ENCODE data around the gene EMB. TPM values are rescaled to one million over a fixed set of nuclear protein-coding genes. Genes with fewer than 3 reads are reported as not detected.
"Not testable (repeated sequence)": the region's sequence is repeated elsewhere in the genome, so short reads cannot be mapped to it uniquely, and the experiment has no call there.

Gene EMB
- polyA plus RNA-seq, 3 donors, result 51.9 to 191 (median 131) TPM

GRCh38 chr5:50458372-50458771, 17.3 kb upstream of the EMB start:
- Mint-ChIP-seq H3K9me3 (peaks cover 8 to 18% (median 14%) of the 10 kb centered on the region in 7 donors), H3K4me1 (peaks cover 21% of the 10 kb centered on the region)
- H3K4me3 Mint-ChIP-seq; DNase-seq; H3K27ac ChIP-seq (ENCODE audit: low read depth in 1 of 2, low read length in 2 of 2); H3K36me3 ChIP-seq (replicated peaks in 1 of 2; ENCODE audit: control insufficient read depth in 1 of 2, insufficient read depth in 2 of 2, low read length in 2 of 2); H3K27me3 Mint-ChIP-seq (ENCODE audit: low read depth in 3 of 3); H3K4me1 ChIP-seq (ENCODE audit: control insufficient read depth in 1 of 2, insufficient read depth in 2 of 2, low read length in 2 of 2); H3K79me2 ChIP-seq (ENCODE audit: insufficient read depth, low read length); H4K20me1 ChIP-seq (ENCODE audit: insufficient read depth, low read length); H3K4me2 ChIP-seq (replicated peaks; ENCODE audit: extremely low read depth, low read length, poor library complexity, severe bottlenecking); H3K9ac ChIP-seq (ENCODE audit: insufficient read depth, low read length, poor library complexity, severe bottlenecking); H3K4me3 ChIP-seq (replicated peaks in 1 of 3; ENCODE audit: low read depth in 2 of 3, low read length in 3 of 3); intact Hi-C loops (cut with micrococcal nuclease); H3K9me3 ChIP-seq (replicated peaks in 1 of 2; ENCODE audit: control insufficient read depth in 1 of 2, insufficient read depth in 1 of 2, low read length in 2 of 2); H3K27me3 ChIP-seq (ENCODE audit: control insufficient read depth in 2 of 2, insufficient read depth in 2 of 2, low read length in 2 of 2); H3K27ac Mint-ChIP-seq; H2AFZ ChIP-seq (ENCODE audit: insufficient read depth, low read depth, low read length, poor library complexity, severe bottlenecking); H3K36me3 Mint-ChIP-seq: not testable (repeated sequence)
- WGBS (ENCODE audit: insufficient coverage), result 77% methylated on average over 4 of the region's 9 CpGs

- not testable (repeated sequence) for H2AFZ ChIP-seq (ENCODE audit: insufficient read depth, low read depth, low read length, poor library complexity, severe bottlenecking); H3K4me3 Mint-ChIP-seq; H3K27me3 ChIP-seq (ENCODE audit: control insufficient read depth in 2 of 2, insufficient read depth in 2 of 2, low read length in 2 of 2); H3K36me3 Mint-ChIP-seq; H3K36me3 ChIP-seq (replicated peaks in 1 of 2; ENCODE audit: control insufficient read depth in 1 of 2, insufficient read depth in 2 of 2, low read length in 2 of 2); H3K27ac ChIP-seq (ENCODE audit: low read depth in 1 of 2, low read length in 2 of 2); H3K4me3 ChIP-seq (replicated peaks in 1 of 3; ENCODE audit: low read depth in 2 of 3, low read length in 3 of 3); H3K27me3 Mint-ChIP-seq (ENCODE audit: low read depth in 3 of 3); H3K9ac ChIP-seq (ENCODE audit: insufficient read depth, low read length, poor library complexity, severe bottlenecking); H3K79me2 ChIP-seq (ENCODE audit: insufficient read depth, low read length); H3K9me3 ChIP-seq (replicated peaks in 1 of 2; ENCODE audit: control insufficient read depth in 1 of 2, insufficient read depth in 1 of 2, low read length in 2 of 2); DNase-seq; H4K20me1 ChIP-seq (ENCODE audit: insufficient read depth, low read length); H3K4me2 ChIP-seq (replicated peaks; ENCODE audit: extremely low read depth, low read length, poor library complexity, severe bottlenecking)
- intact Hi-C loops (cut with micrococcal nuclease), result loop anchor here (10.0 kb wide), 2 partner anchors 66 to 216 kb away; partner anchors contain the start of gene PARP8 (in 1 of the 2)
- WGBS (ENCODE audit: insufficient coverage), result no CpG with 5 or more reads among the region's 3 CpGs
- H3K4me1 Mint-ChIP-seq, result peaks cover 42% of the 10 kb centered on the region
- peaks cover 3 to 17% (median 6%) of the 10 kb centered on the region in 7 donors for H3K9me3 Mint-ChIP-seq
- H3K4me1 ChIP-seq (ENCODE audit: control insufficient read depth in 1 of 2, insufficient read depth in 2 of 2, low read length in 2 of 2), result peaks cover 26 to 34% of the 10 kb centered on the region in 2 donors
- peak overlapping the region in 2 of 7 donors; percentile 18 to 49 for H3K27ac Mint-ChIP-seq
Measured at GRCh38 chr5:50449241-50449640, 8.2 kb upstream of the EMB start.

GRCh38 chr5:50447941-50448340, 6.9 kb upstream of the EMB start:
- Histone ChIP-seq H3K9ac (ENCODE audit: insufficient read depth, low read length, poor library complexity, severe bottlenecking) (no peak overlapping the region), H3K27ac (ENCODE audit: low read depth in 1 of 2, low read length in 2 of 2) (no peak overlapping the region), H3K4me1 (ENCODE audit: control insufficient read depth in 1 of 2, insufficient read depth in 2 of 2, low read length in 2 of 2) (peaks cover 30 to 37% of the 10 kb centered on the region in 2 donors), H4K20me1 (ENCODE audit: insufficient read depth, low read length) (no peaks in the 10 kb centered on the region), H3K27me3 (ENCODE audit: control insufficient read depth in 2 of 2, insufficient read depth in 2 of 2, low read length in 2 of 2) (no peaks in the 10 kb centered on the region), H3K9me3 (replicated peaks in 1 of 2; ENCODE audit: control insufficient read depth in 1 of 2, insufficient read depth in 1 of 2, low read length in 2 of 2) (peaks cover 0 to 3% of the 10 kb centered on the region in 2 donors), H2AFZ (ENCODE audit: insufficient read depth, low read depth, low read length, poor library complexity, severe bottlenecking) (no peak overlapping the region), H3K36me3 (replicated peaks in 1 of 2; ENCODE audit: control insufficient read depth in 1 of 2, insufficient read depth in 2 of 2, low read length in 2 of 2) (no peaks in the 10 kb centered on the region), H3K4me3 (replicated peaks in 1 of 3; ENCODE audit: low read depth in 2 of 3, low read length in 3 of 3) (no peak overlapping the region), H3K4me2 (replicated peaks; ENCODE audit: extremely low read depth, low read length, poor library complexity, severe bottlenecking) (no peak overlapping the region), H3K79me2 (ENCODE audit: insufficient read depth, low read length) (no peaks in the 10 kb centered on the region)
- 51% methylated on average over 7 of the region's 7 CpGs for WGBS (ENCODE audit: insufficient coverage)
- H3K27ac Mint-ChIP-seq, result no peak overlapping the region
- H3K4me1 Mint-ChIP-seq, result peaks cover 49% of the 10 kb centered on the region
- H3K9me3 Mint-ChIP-seq, result peaks cover 0 to 9% (median 0%) of the 10 kb centered on the region in 7 donors
- H3K27me3 Mint-ChIP-seq (ENCODE audit: low read depth in 3 of 3), result no peaks in the 10 kb centered on the region
- H3K36me3 Mint-ChIP-seq, result no peaks in the 10 kb centered on the region
- peak overlapping the region in 1 of 2 donors; percentile 60 for H3K4me3 Mint-ChIP-seq
- intact Hi-C loops (cut with micrococcal nuclease), result loop anchor here (10.0 kb wide), 2 partner anchors 67 to 217 kb away; partner anchors contain the start of gene PARP8 (in 1 of the 2)
- no peak for DNase-seq
- no peak for TF ChIP-seq CTCF (IDR thresholded peaks at IDR 0.05)

All from CD14-positive monocyte (primary cell).